ENCODE data around the gene SMLR1.
"Not testable (repeated sequence)": the region's sequence is repeated elsewhere in the genome, so short reads cannot be mapped to it uniquely, and the experiment has no call there.

The SMLR1 gene

GRCh38 chr6:130827247-130828149 lies at the start of gene SMLR1:
Gene SMLR1, plus strand, starts transcription at chr6:130827406. Its CDS starts 8 bp downstream, at chr6:130827414.
- DNase-seq = no peak

DNA sequence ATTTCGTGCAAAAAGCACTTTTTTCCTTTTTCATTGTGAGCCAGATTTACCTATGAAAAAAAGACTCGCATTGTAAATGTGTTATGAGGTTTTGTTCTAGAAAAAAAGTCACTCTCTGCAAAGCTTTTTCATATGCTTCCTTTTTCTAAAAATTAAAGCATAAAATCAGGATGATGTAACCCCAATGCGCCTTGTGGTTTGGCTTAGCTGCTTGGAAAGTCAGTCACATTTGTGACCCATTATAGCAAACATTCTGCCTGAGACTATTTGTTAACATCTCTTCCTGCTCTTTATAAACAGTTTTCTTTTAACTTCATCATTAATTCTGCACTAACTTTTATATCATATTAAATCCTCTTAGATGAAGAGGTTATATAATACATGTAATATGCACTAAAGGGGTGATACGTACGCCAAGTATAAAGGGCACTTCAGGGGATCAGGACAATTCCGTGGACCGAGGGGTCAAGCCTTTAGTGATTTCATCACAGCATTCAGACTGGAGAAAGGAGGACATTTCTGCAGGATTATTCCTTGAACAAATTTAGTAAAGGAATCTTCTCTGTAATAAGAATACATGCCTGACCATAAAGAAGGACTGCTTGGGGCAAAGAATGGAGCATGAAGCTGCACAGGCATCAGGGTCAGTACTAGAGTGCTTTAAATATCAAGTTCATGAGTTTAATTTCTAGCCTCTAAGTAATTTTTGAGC lies 48.1 kb upstream of the SMLR1 start:
- no peak for DNase-seq

DNA sequence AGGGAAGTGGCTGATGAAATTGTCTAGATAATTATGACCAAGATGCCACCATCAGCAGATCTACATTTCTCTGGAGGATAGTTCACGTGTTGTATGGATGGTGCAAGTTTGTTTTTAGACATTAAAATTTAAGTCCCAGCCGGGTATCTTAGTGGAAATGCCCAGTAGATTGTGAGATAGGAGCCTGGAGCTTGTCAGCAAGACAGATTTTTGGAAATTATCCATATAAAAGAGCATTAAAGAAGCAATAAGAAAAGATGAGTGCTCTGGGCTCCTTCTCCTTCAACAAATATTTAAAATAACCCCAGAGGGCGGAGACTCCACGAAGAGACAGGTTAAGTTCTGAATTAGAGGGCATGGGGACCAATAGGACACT lies 47.6 kb upstream of the SMLR1 start:
- no peak for DNase-seq

- no peak for DNase-seq
Measured at GRCh38 chr6:130780122-130780521, 47.1 kb upstream of the SMLR1 start.

DNA sequence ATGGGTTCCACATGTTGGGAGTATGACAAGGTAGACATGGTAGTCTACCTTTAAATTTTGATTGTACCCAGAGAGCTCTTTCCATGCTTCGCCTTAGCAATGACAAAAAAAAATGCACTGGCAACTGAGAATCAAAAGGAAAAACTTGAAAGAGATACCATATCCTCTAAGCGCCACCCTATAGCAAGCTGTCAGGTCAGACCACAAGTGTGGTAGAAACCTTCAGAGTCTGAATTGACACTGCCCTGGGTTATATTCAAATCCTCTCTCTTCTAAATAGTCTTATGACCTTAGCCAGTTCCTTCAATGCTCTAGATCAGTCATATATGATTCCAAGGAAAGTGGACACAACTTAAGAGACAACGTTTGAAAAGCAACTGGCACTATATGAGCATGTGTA lies 45.6 kb upstream of the SMLR1 start:
- no peak for DNase-seq

DNA sequence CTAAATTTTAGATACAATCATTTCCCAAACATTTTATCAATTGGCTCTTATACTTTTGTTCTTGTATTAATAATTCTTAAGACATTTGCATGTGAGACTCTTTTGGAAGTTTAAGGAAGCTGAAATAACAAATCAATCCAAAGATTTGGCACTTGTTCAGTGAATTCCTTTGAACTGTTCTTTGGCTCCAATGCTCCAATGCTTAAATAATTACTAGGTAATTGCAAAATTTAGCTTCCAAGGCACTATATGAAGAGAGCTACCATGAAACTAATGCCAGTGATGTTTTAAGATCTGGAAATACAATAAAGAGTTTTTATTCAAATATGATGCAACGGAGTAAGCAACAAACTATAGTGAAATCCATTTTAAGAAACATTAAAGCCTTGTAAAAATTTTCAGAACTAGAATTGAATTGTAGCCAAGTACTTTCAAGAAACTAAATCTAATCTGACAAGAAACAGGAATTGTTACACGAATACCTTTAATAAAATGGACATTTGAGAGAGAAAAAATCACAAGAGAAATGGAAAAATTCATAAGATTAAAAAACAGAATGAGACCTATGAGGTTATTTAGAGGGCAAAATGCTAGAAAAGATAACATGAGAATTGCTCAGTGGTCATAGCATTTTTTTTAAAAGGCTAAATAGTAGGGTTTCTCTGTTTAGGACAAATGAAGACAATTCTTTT lies 43.6 kb upstream of the SMLR1 start:
- DNase-seq = no peak

- no peak for DNase-seq
Measured at GRCh38 chr6:130787726-130788500, 39.3 kb upstream of the SMLR1 start.

DNA sequence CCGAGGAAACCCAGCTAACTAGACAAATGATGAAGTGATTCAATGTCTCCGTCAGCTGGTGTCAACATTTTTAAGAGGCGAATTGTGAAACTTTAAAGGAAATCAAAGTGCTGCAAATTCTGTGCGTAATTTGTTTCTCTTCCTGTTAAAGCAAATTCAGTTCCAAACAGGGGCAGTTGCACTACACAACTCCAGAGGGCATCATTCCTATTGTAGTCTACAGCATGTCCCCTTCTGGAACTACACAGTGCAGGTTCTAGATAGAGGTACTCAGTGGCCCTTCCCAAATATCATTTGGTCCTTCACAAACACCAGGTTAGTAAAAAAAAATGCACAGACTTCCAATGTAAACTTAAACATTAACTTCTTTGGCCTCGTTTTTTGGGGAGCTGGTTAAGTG lies 38.3 kb upstream of the SMLR1 start:
- no peak for DNase-seq

GRCh38 chr6:130794010-130794697 lies 33.1 kb upstream of the SMLR1 start:
- no peak for DNase-seq

- DNase-seq = no peak
Measured at GRCh38 chr6:130794738-130795137, 32.5 kb upstream of the SMLR1 start.

- no peak for DNase-seq
Measured at GRCh38 chr6:130796313-130796905, 30.8 kb upstream of the SMLR1 start.

- no peak for DNase-seq
Measured at GRCh38 chr6:130797061-130797460, 30.1 kb upstream of the SMLR1 start.

DNA sequence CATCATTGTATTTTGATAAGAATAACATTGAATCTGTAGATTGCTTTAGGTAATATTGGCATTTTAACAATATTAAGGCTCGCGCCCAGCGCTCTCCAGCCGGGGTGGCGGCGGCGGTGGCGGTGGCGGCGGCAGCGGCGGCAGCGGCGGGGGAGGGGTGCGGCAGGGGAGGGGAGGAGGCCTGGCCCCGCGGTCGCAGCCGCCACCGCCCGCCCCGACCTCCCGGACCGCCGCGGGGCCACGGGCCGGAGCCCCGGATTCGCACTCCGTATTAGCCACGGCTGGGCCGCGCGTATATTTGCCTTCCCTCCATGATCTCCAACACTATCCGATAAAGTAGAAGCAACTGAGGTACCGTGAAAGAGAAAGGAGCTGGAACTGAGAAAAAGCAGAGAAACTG lies 25.8 kb upstream of the SMLR1 start:
- DNase-seq = not testable (repeated sequence)

GRCh38 chr6:130810307-130811030 lies 16.7 kb upstream of the SMLR1 start:
- DNase-seq = no peak

DNA sequence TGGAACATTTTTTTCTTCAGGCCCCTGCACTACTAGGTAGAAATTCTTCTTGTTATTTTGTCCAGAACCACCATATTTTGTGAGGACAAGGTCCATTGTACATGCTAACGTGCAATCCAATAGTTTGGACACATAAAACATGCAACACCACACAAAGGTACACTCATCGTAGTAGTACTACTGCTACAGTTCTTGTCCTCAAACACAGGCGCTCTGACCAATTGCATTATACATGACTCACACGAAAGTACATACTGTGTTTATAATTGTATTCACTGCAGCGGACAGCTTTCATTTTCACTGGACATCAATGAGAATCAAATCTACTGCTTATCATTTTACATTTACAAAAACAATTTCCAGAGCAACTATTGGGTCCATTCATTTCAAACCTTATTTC lies 15.3 kb upstream of the SMLR1 start:
- no peak for DNase-seq

GRCh38 chr6:130814506-130814905 lies 12.7 kb upstream of the SMLR1 start:
- no peak for DNase-seq

GRCh38 chr6:130815200-130816071 lies 11.8 kb upstream of the SMLR1 start:
- DNase-seq = no peak

DNA sequence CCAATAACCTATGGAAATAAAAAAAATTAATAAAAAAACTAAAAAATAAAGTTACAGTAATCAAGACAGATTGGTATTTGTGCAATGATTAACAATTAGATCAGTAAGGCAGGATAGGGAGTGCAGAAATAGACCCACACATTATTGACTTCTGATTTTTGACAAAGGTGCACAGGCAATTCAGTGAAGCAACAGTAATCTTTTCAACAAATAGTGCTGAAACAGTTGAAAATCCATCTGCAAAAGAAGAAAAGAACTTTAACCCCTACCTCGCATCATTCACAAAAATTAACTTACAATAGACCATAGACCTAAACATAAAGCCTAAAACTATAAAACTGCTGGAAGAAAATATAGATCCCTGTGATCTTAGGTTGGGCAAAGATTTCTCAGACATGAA lies 4.5 kb upstream of the SMLR1 start:
- DNase-seq = no peak

- no peak for DNase-seq
Measured at GRCh38 chr6:130824978-130825694, 2.1 kb upstream of the SMLR1 start.

Measured in activated CD8-positive, alpha-beta memory T cell treated with anti-CD3 and anti-CD28 coated beads, Interleukin-2, amount 50 U/mL, for 48 hours (primary cell).